NCI-H2107 treated with DMSO at 0.1 percent for 48 hours (cell line): ENCODE results near the gene CDK14.
"Not testable (repeated sequence)": the region's sequence is repeated elsewhere in the genome, so short reads cannot be mapped to it uniquely, and the experiment has no call there.

Source experiments
- DNase-seq: peaks from one replicate; lab custom pipeline; 2025; ENCODE audit not compliant: unreplicated experiment; lab: John Stamatoyannopoulos, UW

CDK14 gene

GRCh38 chr7:90629297-90629918 is 33.3 kb downstream of the CDK14 start:
- DNase-seq: peak; percentile 51

- DNase-seq: no peak
These were observed 35.4 kb downstream of the CDK14 start for GRCh38 chr7:90631502-90631901.

- DNase-seq: not testable (repeated sequence)
These were observed 43.6 kb downstream of the CDK14 start for GRCh38 chr7:90639683-90640082.

- DNase-seq: no peak
These were observed 46.9 kb downstream of the CDK14 start for GRCh38 chr7:90642978-90643377.

GRCh38 chr7:90645784-90646183 is 49.7 kb downstream of the CDK14 start:
- no peak for DNase-seq

- DNase-seq: no peak
These were observed 52.0 kb downstream of the CDK14 start for GRCh38 chr7:90648107-90648506.

GRCh38 chr7:90648834-90649233 is 52.7 kb downstream of the CDK14 start:
- DNase-seq: no peak

GRCh38 chr7:90654718-90655427 is 58.8 kb downstream of the CDK14 start:
- no peak for DNase-seq

GRCh38 chr7:90655566-90655965 is 59.4 kb downstream of the CDK14 start:
- DNase-seq: no peak

- DNase-seq: no peak
These were observed 61.4 kb downstream of the CDK14 start for GRCh38 chr7:90657481-90657880.

GRCh38 chr7:90660100-90660499 is 64.0 kb downstream of the CDK14 start:
- DNase-seq: no peak

- DNase-seq: no peak
These were observed 64.7 kb downstream of the CDK14 start for GRCh38 chr7:90660819-90661218.

- DNase-seq: no peak
These were observed 65.4 kb downstream of the CDK14 start for GRCh38 chr7:90661290-90662151.

- no peak for DNase-seq
These were observed 67.1 kb downstream of the CDK14 start for GRCh38 chr7:90663176-90663575.

- no peak for DNase-seq
These were observed 70.1 kb downstream of the CDK14 start for GRCh38 chr7:90666186-90666585.

GRCh38 chr7:90668992-90669391 is 72.9 kb downstream of the CDK14 start:
- no peak for DNase-seq

GRCh38 chr7:90669492-90669891 is 73.4 kb downstream of the CDK14 start:
- DNase-seq: no peak

- DNase-seq: no peak
These were observed 75.5 kb downstream of the CDK14 start for GRCh38 chr7:90671571-90671970.

GRCh38 chr7:90672210-90672609 is 76.1 kb downstream of the CDK14 start:
- DNase-seq: no peak

GRCh38 chr7:90674625-90675024 is 78.5 kb downstream of the CDK14 start:
- DNase-seq: no peak

GRCh38 chr7:90675982-90676381 is 79.9 kb downstream of the CDK14 start:
- no peak for DNase-seq
